Activated CD8-positive, alpha-beta memory T cell treated with anti-CD3 and anti-CD28 coated beads for 48 hours (primary cell): ENCODE data around the gene COX6B2.
"Not testable (repeated sequence)": the region's sequence is repeated elsewhere in the genome, so short reads cannot be mapped to it uniquely, and the experiment has no call there.

Experiments used
- DNase-seq, 3 experiments: peaks; one replicate each; pipeline ENCODE4 v3.0.0-alpha.2; 2020; ENCODE audit warnings: low read depth in 2 of 3, low spot score in 2 of 3

Gene COX6B2

GRCh38 chr19:55345101-55345817 lies 9.3 kb downstream of the COX6B2 start:
- no peak for DNase-seq

- DNase-seq = no peak
Measured at GRCh38 chr19:55344444-55344843, 10.1 kb downstream of the COX6B2 start.

GRCh38 chr19:55341595-55342531 lies 12.7 kb downstream of the COX6B2 start:
- no peak for DNase-seq

GRCh38 chr19:55341171-55341588 lies 13.3 kb downstream of the COX6B2 start:
- DNase-seq = peak; percentile 32 to 48 (median 38)

- DNase-seq = peak in 1 of 3 experiments; percentile 17
Measured at GRCh38 chr19:55340784-55341147, 13.8 kb downstream of the COX6B2 start.

- peak in 1 of 3 experiments; percentile 30 for DNase-seq
Measured at GRCh38 chr19:55339889-55340783, 14.4 kb downstream of the COX6B2 start.

- DNase-seq = peak; percentile 99 to 100 (median 100)
Measured at GRCh38 chr19:55339105-55339888, 15.2 kb downstream of the COX6B2 start, which contains the start of gene KMT5C. Gene KMT5C, plus strand, starts transcription at chr19:55339876. Its CDS starts 2,061 bp downstream, at chr19:55341937.

GRCh38 chr19:55336101-55336500 lies 18.4 kb downstream of the COX6B2 start:
- DNase-seq = no peak

GRCh38 chr19:55333870-55334269 lies 20.6 kb downstream of the COX6B2 start:
- DNase-seq = no peak

- DNase-seq = not testable (repeated sequence)
Measured at GRCh38 chr19:55329791-55330190, 24.7 kb downstream of the COX6B2 start.

GRCh38 chr19:55328774-55329318 lies 25.7 kb downstream of the COX6B2 start:
- not testable (repeated sequence) for DNase-seq

GRCh38 chr19:55325172-55325571 lies 29.3 kb downstream of the COX6B2 start, which contains the start of gene TMEM150B:
Gene TMEM150B, minus strand, starts transcription at chr19:55325341. Its CDS starts 4,305 bp downstream, at chr19:55321036.
- DNase-seq = no peak

GRCh38 chr19:55324662-55325061 lies 29.9 kb downstream of the COX6B2 start:
- no peak for DNase-seq

GRCh38 chr19:55322204-55322885 lies 32.2 kb downstream of the COX6B2 start:
- no peak for DNase-seq

GRCh38 chr19:55321466-55322137 lies 32.9 kb downstream of the COX6B2 start:
- DNase-seq = no peak

- no peak for DNase-seq
Measured at GRCh38 chr19:55320844-55321419, 33.6 kb downstream of the COX6B2 start.

- DNase-seq = no peak
Measured at GRCh38 chr19:55319785-55320184, 34.7 kb downstream of the COX6B2 start.

GRCh38 chr19:55316646-55317045 lies 37.9 kb downstream of the COX6B2 start:
- no peak for DNase-seq
